ENCODE results near the gene BTBD16.

- TF ChIP-seq POLR2A (IDR thresholded peaks at IDR 0.05) (no peak), CTCF (IDR thresholded peaks at IDR 0.05) (no peak)
These were observed 43.3 kb upstream of the BTBD16 start for GRCh38 chr10:122227754-122228153.
